Measurements from ENCODE around the gene CUL3.

DNA sequence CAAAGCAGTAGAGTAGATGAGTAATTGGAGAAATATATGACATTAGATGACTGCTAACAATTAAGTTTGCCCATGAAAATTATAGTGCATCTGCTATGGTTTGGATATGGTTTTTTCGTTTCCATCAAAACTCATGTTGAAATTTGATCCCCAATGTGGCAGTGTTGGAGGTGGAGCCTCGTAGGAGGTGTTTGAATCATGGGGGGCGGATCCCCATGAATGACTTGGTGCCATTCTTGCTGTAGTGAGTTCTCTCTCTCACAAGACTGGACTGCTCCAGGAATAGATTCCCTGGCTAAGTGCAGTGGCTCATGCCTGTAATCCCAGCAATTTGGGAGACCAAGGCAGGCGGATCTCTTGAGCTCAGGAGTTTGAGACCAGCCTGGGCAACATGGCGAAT is 9.7 kb upstream of the CUL3 start:
- TF ChIP-seq, protein P1, sequence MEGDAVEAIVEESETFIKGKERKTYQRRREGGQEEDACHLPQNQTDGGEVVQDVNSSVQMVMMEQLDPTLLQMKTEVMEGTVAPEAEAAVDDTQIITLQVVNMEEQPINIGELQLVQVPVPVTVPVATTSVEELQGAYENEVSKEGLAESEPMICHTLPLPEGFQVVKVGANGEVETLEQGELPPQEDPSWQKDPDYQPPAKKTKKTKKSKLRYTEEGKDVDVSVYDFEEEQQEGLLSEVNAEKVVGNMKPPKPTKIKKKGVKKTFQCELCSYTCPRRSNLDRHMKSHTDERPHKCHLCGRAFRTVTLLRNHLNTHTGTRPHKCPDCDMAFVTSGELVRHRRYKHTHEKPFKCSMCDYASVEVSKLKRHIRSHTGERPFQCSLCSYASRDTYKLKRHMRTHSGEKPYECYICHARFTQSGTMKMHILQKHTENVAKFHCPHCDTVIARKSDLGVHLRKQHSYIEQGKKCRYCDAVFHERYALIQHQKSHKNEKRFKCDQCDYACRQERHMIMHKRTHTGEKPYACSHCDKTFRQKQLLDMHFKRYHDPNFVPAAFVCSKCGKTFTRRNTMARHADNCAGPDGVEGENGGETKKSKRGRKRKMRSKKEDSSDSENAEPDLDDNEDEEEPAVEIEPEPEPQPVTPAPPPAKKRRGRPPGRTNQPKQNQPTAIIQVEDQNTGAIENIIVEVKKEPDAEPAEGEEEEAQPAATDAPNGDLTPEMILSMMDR (IDR thresholded peaks at IDR 0.05; ENCODE audit: low read length) = no peak
- TF ChIP-seq EZH2 (IDR thresholded peaks at IDR 0.05; ENCODE audit: borderline replicate concordance, low read length) = no peak
